WTC11 (cell line): Measurements from ENCODE around the gene LAMA3.

Source experiments
- ERG ChIP-seq: fragments of 250-450 bp; sonication (Bioruptor Pico); IDR thresholded peaks from 2 replicates; pipeline ENCODE4 v1.8.0; 2021; ENCODE audit warnings: mild to moderate bottlenecking
- ETV6 ChIP-seq: sonication (generic); formaldehyde crosslinking; IDR thresholded peaks from 2 replicates; pipeline ENCODE4 v1.8.1; 2022; ENCODE audit warnings: mild to moderate bottlenecking, missing genetic modification reagents
- FOXP1 ChIP-seq: sonication (generic); formaldehyde crosslinking; IDR thresholded peaks from 2 replicates; pipeline ENCODE4 v1.8.0; 2022; ENCODE audit warnings: missing genetic modification reagents, mild to moderate bottlenecking, moderate library complexity, borderline replicate concordance
- FOXP4 ChIP-seq: sonication (generic); formaldehyde crosslinking; IDR thresholded peaks from 2 replicates; pipeline ENCODE4 v1.8.0; 2022; ENCODE audit warnings: mild to moderate bottlenecking, missing genetic modification reagents
- GTF2I ChIP-seq: fragments of 250-450 bp; sonication (Bioruptor Pico); conservative IDR thresholded peaks from 2 replicates; pipeline ENCODE4 v1.4.0; 2021; ENCODE audit warnings: mild to moderate bottlenecking
- MXD4 ChIP-seq: fragments of 250-450 bp; sonication (Bioruptor Pico); IDR thresholded peaks from 2 replicates; pipeline ENCODE4 v1.8.0; 2021; ENCODE audit warnings: mild to moderate bottlenecking, moderate library complexity, borderline replicate concordance
- NR1H2 ChIP-seq: sonication (generic); formaldehyde crosslinking; IDR thresholded peaks from 2 replicates; pipeline ENCODE4 v1.9.0; 2021; ENCODE audit warnings: mild to moderate bottlenecking, moderate library complexity, missing genetic modification reagents
- NR2C2 ChIP-seq: sonication (generic); formaldehyde crosslinking; IDR thresholded peaks from 2 replicates; pipeline ENCODE4 v1.8.0; 2022; ENCODE audit warnings: mild to moderate bottlenecking, missing genetic modification reagents
- USF2 ChIP-seq: sonication (generic); formaldehyde crosslinking; IDR thresholded peaks from 2 replicates; pipeline ENCODE4 v1.8.1; 2023; ENCODE audit warnings: mild to moderate bottlenecking, missing genetic modification reagents, moderate library complexity

GRCh38 chr18:23683671-23684070 is 5.6 kb upstream of the LAMA3 start:
- no peak for TF ChIP-seq NR1H2
- no peak for TF ChIP-seq USF2 (CRISPR knock-in tag)
- TF ChIP-seq MXD4 (CRISPR knock-in tag) = no peak
- no peak for TF ChIP-seq ERG (CRISPR knock-in tag)
- no peak for TF ChIP-seq ETV6 (CRISPR knock-in tag)
- TF ChIP-seq GTF2I = no peak
- no peak for TF ChIP-seq FOXP4
- TF ChIP-seq FOXP1 (CRISPR knock-in tag) = no peak
- TF ChIP-seq NR2C2 (CRISPR knock-in tag) = no peak
